ENCODE data around the gene MAP3K21. TPM values are rescaled to one million over a fixed set of nuclear protein-coding genes. Genes with fewer than 3 reads are reported as not detected.

Gene MAP3K21
- total and polyA plus RNA-seq, 2 of the 8 experiments (the other 6 are each of a cell fraction or from before 2014, with no cell fraction given): 21.2 to 21.8 TPM

GRCh38 chr1:233389893-233390292, 62.4 kb downstream of the MAP3K21 start (continued):
- no peak for TF ChIP-seq CHD7 (IDR thresholded peaks at IDR 0.05; ENCODE audit: insufficient replicate concordance, low read length)

Measured in H1 (cell line).